Astrocyte of the cerebellum (primary cell): Measurements from ENCODE around the gene GPLD1.
"Not testable (repeated sequence)": the region's sequence is repeated elsewhere in the genome, so short reads cannot be mapped to it uniquely, and the experiment has no call there.

Experiments
- DNase-seq: peaks from one replicate; pipeline ENCODE4 v3.0.0-alpha.2; 2011; ENCODE audit warnings: low read depth
- H3K4me3 ChIP-seq: 2 replicates; pipeline ENCODE4 v1.5.1; 2011; ENCODE audit warnings: mild to moderate bottlenecking, low read depth, low read length, moderate library complexity
- in situ Hi-C: cut with HindIII; loops from 2 replicates; pipeline ENCODE4 v1.10.0; 2017; ENCODE audit warnings: low sequenced_read_pairs
- TF ChIP-seq, protein P1 (sequence below): IDR thresholded peaks from 2 replicates; pipeline ENCODE4 v1.5.1; 2012; ENCODE audit warnings: low read length, low read depth, moderate library complexity, mild to moderate bottlenecking; ENCODE audit errors: missing control alignments

The GPLD1 gene

DNA sequence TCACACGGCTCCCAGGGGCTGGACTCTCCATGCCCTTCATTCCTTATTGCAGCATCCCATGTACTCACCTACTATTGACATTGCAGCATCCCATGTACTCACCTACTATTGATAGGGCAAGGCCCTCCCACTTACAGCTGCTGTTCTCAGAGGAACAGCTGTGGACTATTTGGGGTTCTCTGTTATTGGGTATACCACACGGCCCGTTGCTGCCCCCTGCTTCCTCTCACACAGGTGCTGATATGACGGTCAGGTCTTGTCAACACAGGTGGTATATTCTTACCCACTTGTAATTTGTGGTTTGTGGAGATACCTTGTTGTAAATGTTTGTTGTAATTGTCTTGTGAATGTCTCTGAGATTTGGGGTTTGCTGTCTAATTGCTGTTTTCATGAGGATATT is 24.2 kb upstream of the GPLD1 start:
- in situ Hi-C loops: no loop called here
- TF ChIP-seq, protein P1, sequence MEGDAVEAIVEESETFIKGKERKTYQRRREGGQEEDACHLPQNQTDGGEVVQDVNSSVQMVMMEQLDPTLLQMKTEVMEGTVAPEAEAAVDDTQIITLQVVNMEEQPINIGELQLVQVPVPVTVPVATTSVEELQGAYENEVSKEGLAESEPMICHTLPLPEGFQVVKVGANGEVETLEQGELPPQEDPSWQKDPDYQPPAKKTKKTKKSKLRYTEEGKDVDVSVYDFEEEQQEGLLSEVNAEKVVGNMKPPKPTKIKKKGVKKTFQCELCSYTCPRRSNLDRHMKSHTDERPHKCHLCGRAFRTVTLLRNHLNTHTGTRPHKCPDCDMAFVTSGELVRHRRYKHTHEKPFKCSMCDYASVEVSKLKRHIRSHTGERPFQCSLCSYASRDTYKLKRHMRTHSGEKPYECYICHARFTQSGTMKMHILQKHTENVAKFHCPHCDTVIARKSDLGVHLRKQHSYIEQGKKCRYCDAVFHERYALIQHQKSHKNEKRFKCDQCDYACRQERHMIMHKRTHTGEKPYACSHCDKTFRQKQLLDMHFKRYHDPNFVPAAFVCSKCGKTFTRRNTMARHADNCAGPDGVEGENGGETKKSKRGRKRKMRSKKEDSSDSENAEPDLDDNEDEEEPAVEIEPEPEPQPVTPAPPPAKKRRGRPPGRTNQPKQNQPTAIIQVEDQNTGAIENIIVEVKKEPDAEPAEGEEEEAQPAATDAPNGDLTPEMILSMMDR: no peak
- DNase-seq: no peak
- no peak overlapping the region for H3K4me3 ChIP-seq

DNA sequence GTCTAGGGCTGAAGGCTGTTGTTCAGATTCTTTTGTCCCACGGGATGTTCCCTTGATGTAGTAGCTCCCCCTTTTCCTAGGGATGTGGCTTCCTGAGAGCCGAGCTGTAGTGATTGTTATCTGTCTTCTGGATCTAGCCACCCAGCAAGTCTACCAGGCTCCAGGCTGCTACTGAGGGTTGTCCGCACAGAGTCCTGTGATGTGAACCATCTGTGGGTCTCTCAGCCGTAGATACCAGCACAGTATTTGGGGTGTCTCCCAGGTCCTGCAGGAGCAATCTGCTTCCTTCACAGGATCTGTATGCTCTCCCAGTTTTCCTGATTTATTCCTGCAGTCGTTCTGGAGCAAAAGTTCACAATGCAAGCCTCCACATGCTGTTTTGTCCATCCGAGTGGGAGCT is 22.6 kb upstream of the GPLD1 start:
- H3K4me3 ChIP-seq, DNase-seq, in situ Hi-C loops: not testable (repeated sequence)

GRCh38 chr6:24506814-24507520 is 17.6 kb upstream of the GPLD1 start:
- in situ Hi-C loops: no loop called here
- TF ChIP-seq, protein P1: no peak
- no peak for DNase-seq
- H3K4me3 ChIP-seq: no peak overlapping the region

DNA sequence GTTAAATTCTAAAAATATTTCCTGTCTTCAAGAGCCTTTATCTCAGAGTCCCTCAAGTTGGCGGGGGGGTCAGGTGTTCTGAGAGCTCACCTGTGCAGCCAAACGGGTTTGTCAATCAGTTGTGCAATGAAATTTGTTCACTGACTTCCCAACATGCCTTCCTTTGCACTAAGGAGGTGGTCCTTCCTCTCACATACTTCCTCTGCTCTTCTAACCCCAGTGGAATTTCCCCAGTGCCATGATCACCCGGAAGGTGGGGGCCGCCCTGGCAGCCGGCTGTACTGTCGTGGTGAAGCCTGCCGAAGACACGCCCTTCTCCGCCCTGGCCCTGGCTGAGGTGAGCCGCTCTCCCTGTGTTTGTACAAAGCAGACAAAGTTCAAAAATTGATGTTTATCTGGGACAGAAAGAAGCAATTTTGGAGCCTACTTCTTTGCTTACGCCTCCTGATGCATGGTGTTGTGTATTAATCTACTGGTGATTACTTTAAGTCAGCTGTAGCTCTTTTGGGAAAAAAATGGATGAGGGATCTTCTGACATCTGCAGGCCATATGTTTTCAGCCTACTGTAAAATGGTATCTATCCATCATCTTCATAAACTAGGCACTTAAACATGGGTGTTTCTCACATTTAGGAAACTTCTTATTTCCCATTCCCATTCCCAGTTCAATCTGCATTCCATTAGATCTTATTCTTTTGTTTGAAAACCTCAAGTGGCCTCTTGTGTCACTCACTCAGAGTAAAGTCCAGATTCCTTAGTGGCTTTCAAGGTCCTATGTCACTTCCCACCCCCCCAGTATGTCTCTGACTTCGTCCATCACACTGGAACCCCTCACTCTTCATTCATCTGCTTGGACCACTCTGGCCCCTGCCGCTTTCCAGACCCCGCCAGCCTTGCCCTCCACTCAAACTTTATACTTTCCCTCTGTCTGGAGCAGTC is 15.5 kb upstream of the GPLD1 start:
- DNase-seq: no peak
- TF ChIP-seq, protein P1: no peak
- in situ Hi-C loops: no loop called here
- no peak overlapping the region for H3K4me3 ChIP-seq

DNA sequence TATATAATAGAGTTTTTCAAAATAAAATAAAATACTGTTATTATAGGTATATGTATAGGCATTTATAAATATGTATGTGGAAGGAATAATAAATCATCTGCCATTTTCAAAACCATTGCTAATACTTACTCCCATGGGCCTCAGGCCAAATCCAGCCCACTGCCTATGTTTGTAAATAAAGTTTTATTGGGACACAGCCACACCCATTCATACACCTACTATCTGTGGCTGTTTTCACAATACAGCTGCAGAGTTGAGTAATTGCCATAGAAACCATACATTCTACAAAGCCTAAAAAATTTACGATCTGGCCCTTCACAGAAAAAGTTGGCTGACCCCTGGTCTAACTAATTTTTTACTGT is 14.9 kb upstream of the GPLD1 start:
- H3K4me3 ChIP-seq: no peak overlapping the region
- in situ Hi-C loops: no loop called here
- TF ChIP-seq, protein P1: no peak
- no peak for DNase-seq

- in situ Hi-C loops: no loop called here
- no peak overlapping the region for H3K4me3 ChIP-seq
- DNase-seq: no peak
- TF ChIP-seq, protein P1: no peak
Measured at GRCh38 chr6:24501914-24502313, 12.5 kb upstream of the GPLD1 start.

- in situ Hi-C loops: no loop called here
- DNase-seq: no peak
- TF ChIP-seq, protein P1: no peak
- no peak overlapping the region for H3K4me3 ChIP-seq
Measured at GRCh38 chr6:24501374-24501773, 12.0 kb upstream of the GPLD1 start.
